Central memory CD4-positive, alpha-beta T cell (primary cell): ENCODE data around the gene RTN4.
"Not testable (repeated sequence)": the region's sequence is repeated elsewhere in the genome, so short reads cannot be mapped to it uniquely, and the experiment has no call there.

Source experiments
- DNase-seq: peaks from one replicate; pipeline ENCODE4 v3.0.0; 2022

Gene RTN4

GRCh38 chr2:55073000-55073983 is 23.0 kb upstream of the RTN4 start:
- DNase-seq, result no peak

GRCh38 chr2:55063713-55064323 is 13.6 kb upstream of the RTN4 start:
- no peak for DNase-seq

GRCh38 chr2:55063226-55063625 is 13.0 kb upstream of the RTN4 start:
- DNase-seq, result peak; percentile 62

GRCh38 chr2:55062754-55063153 is 12.5 kb upstream of the RTN4 start:
- no peak for DNase-seq

GRCh38 chr2:55061523-55062344 is 11.5 kb upstream of the RTN4 start:
- DNase-seq, result no peak

- DNase-seq, result no peak
These were observed 9.5 kb upstream of the RTN4 start for GRCh38 chr2:55059793-55060192.

GRCh38 chr2:55057474-55057873 is 7.2 kb upstream of the RTN4 start:
- DNase-seq, result no peak

GRCh38 chr2:55056024-55056521 is 5.8 kb upstream of the RTN4 start:
- no peak for DNase-seq

- DNase-seq, result peak; percentile 35
These were observed 4.0 kb upstream of the RTN4 start for GRCh38 chr2:55054106-55054875.

- not testable (repeated sequence) for DNase-seq
These were observed 3.0 kb upstream of the RTN4 start for GRCh38 chr2:55053225-55053624.

- DNase-seq, result no peak
These were observed 2.1 kb upstream of the RTN4 start for GRCh38 chr2:55052129-55053061.

GRCh38 chr2:55051026-55051866 is 995 bp upstream of the RTN4 start:
- DNase-seq, result no peak

GRCh38 chr2:55049821-55050099 is 491 bp downstream of the RTN4 start:
- no peak for DNase-seq

GRCh38 chr2:55049043-55049820 is 1.0 kb downstream of the RTN4 start:
- DNase-seq, result peak; percentile 53

GRCh38 chr2:55048508-55049042 is 1.7 kb downstream of the RTN4 start:
- DNase-seq, result no peak

GRCh38 chr2:55047677-55048299 is 2.5 kb downstream of the RTN4 start:
- no peak for DNase-seq

- no peak for DNase-seq
These were observed 4.5 kb downstream of the RTN4 start for GRCh38 chr2:55045780-55046179.

- DNase-seq, result no peak
These were observed 6.4 kb downstream of the RTN4 start for GRCh38 chr2:55043841-55044240.

- DNase-seq, result no peak
These were observed 11.8 kb downstream of the RTN4 start for GRCh38 chr2:55038428-55038827.
